Measurements from ENCODE around the gene DCAF5.
"Not testable (repeated sequence)": the region's sequence is repeated elsewhere in the genome, so short reads cannot be mapped to it uniquely, and the experiment has no call there.

DCAF5 gene

DNA sequence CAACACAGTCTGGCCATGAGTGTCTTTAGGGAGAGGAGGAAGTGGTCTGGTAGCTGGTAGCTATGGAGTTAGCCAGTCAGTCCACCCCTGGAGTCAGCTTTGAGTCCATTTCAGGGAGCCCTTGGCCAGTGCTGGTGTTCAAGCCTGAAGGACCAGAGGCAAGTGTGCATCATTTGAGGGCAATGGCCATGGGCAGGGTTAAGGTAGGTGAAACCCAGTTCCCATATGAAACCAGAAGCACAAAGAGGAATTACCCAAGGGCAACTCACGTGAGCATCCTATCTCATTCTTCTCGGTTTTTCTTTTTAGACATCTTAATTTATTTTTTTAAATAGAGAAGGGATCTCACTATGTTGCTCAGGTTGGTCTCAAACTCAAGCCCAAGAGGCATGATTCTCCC is 112.6 kb downstream of the DCAF5 start:
- peak; percentile 19 for DNase-seq

DNA sequence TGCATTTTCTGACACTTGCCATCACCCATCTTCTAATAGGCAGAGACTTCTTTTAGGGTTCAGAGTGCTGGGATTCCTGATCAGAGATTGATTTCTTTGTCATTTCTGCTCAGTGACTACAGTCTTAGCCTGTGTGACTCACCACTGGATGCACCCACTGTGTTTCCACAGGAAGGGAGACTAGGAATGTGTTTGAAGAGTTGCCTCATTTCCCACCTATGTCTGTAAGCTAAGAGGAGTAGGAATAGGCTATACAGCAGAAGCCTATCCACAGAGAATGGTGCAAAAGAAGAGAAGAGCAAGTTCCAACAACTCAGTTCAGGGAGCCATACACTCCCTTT is 113.7 kb downstream of the DCAF5 start:
- DNase-seq: no peak

DNA sequence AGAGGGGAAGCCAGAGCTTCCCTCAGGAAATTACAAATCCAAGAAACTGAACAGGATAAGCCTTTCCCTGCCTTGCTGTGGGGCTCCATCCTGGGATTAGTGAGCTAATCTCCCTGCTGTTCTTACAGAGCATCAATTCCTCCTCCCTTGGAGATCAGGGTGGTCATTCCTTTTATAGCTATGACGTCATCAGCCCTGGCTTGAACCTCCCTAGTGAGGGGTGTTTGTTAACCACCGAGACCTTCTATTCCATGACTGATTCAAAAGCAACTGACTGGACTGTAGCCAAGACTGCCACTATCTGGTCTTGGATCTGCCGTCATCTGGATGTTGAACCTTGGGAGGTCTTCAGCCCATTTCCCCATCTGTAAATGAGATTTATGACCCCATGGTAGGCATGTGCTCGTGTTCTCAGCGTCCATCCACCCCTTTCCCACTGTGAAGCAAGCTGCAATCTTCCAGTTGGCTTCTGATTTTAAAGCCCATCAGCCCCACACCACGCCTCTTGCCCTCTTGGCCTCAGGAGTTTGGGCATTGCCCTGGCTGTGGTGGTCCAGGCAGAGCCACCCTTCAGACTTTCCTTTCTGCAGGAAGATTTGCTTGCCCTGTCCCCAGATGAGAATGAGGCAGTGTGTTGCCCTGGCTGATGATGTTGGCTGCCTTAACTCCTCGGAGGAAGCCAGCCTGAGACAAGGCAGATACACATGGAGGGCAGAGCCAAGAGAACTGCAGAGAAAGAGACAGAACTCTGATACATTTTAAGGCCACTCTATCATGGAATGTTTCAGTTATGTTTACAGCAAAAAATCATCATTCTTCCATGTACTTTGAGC is 114.2 kb downstream of the DCAF5 start:
- no peak for DNase-seq

DNA sequence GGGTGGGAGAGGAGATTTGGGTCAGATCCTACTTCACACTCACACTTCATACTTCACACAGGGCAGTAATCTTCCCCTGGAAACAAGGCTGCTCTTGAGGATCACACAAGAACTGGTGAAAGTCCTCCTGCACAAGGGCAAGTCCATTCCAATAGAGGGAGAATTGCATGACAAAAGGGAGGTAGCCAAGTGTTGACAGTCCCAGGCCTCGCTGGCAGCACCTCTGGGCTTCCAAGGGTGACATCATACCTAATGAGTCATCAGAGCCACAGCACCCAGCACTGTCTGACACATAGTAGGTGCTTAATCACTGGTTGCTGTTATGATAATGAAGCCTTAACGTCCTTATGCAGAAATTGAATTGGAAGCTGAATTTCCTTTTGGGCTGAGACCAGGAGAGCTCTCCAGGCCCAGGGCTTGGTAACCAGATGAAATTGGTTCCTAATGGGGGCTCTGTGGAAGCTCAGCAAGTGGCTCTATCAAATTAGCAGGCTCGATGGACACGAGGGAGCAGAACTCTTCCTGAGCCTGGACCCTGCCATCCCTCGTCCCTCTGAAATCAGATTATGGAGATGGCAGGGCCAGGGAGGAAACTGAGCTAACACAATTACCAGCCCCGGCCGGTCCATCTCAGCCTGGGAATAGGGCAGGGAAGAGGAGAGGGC is 115.0 kb downstream of the DCAF5 start:
- DNase-seq: no peak

DNA sequence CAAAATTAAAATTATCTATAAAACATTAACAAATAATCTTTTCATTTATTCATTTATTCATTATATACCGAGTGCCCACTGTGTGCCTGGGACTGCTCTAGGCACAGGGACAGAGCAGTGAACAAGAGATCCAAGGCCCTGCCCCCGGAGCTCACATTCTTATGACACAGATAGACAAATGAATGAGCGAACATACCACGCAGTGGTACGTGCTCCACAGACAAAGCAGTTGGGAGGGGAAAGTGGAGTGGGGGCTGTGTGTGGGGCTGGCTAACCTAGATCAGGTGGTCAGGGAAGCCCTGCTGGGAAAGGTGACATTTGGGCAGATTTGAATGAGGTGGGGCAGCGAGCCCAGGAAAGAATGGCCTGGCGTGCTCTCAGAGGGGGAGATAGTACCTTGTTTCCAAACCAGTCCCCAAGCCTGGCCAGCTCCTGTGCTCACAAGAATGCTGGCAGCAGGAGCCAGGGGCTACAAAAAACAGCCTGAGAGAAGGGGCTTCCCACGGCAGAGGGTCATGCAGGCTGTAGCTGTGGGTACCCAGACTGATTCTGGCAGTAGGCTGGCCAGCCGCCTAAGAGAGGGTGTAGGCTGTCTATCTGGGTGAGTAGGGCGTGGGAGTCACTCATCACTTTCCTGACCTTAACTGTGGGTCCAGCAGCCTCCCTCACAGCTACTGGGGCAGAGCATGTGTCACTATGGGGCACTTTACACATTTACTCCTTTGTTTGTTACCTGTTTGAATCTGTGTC is 116.0 kb downstream of the DCAF5 start:
- DNase-seq: no peak

DNA sequence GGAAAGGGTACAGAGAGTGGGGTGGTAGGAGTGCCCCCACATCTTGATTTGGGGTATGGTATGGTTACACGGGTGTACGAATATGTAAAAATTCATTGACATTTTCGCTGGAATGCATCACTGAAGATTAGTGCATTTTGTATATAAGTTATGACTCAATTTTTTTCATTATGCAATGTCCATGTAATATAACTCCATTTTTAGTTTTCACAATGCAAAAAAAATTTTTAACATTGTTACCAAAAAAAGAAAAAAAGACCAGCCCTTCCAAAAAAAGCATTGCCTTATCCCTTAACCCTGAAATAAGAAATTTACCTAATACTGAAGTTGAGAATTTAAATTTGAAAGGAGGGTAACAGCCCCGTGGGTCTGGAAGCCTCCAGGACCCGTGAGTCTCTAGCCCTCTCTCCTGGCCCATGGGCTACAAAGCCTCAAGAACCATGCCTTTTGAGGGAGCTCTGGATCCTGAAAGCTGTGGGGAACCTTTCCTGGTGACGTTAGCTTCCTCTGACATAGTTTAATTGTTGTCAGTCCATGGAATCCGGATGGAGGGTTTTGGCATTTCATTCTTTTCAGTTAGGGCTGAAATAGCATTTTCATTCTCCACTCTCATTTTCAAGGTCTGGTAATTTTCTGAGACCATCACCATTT is 118.2 kb downstream of the DCAF5 start:
- DNase-seq: no peak

DNA sequence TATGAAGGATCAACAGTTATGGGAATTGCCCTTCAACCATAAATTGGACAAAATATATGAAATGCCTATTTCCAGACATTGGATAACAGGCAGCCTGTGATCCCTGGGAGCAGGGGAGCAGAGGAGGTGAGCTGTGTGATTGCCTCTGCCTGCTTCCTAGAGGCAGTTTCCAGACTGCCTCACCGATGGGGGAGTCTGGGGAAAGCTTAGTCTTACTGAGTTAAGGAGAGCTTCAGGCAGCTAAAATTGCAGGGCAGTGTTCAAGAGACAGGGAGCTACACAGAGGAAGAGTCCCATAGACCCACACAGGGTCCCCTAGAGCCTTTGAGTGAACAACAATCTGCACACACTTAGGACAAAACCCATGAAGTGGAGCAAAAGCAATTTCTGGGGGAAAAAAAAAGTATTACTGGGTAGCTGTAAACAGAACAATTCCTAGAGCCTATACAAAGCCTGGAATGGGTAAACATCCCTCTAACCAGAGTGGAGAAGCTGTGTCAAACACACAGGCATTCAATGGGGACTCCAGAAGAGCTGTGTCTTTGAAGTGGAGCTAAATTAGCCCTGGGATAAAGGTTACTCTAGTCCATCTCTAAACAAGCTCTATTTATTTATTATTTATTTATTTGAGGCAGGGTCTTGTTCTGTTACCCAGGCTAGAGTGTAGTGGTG is 125.5 kb downstream of the DCAF5 start:
- DNase-seq: no peak

DNA sequence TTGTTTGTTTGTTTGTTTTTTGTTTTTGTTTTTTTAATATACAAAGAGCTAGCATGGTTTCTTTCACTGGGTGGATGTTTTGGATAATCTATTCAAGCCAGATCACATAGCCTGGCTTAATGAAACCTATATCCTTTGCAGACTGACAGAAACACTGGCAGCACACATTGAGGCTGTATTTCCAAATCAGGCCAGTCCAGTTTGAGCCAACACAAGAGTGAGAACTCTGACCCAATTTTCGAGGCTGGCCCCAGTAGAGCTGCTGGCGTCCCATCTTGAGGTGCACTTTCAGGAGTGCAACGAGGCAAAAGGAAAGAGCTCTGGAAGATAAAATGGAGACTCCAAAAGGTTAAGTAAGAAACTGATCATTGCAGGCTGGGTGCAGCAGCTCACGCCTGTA is 129.9 kb downstream of the DCAF5 start:
- no peak for DNase-seq

DNA sequence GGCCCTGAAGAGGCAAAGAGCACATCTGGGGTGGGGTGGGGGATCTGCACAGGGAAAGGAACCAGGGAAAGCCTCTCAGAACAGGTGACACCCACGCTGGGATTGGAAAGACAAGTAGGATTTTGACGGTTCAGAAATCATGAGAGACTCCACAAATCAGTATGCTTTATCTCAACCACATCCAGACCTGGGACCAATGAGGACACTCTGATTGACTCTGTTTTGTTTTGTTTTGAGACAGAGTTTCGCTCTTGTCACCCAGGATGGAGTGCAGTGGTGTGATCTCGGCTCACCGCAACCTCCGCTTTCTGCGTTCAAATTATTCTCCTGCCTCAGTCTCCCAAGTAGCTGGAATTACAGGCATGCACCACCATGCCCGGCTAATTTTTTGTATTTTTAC is 130.8 kb downstream of the DCAF5 start:
- DNase-seq: not testable (repeated sequence)

DNA sequence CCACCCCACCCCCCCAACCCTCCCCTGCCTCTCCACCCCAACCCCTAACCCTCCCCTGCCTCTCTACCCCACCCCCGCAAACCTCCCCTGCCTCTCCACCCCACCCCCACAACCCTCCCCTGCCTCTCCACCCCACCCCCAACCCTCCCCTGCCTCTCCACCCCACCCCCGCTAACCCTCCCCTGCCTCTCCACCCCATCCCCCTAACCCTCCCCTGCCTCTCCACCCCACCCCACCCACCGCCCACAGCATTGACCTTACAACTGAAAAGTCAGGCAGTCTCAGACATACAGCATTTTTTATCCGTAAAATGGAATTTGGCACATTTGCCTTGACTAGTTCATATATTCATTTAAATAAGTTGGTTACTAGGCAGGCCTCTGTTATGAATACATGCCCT is 135.2 kb downstream of the DCAF5 start:
- no peak for DNase-seq

DNA sequence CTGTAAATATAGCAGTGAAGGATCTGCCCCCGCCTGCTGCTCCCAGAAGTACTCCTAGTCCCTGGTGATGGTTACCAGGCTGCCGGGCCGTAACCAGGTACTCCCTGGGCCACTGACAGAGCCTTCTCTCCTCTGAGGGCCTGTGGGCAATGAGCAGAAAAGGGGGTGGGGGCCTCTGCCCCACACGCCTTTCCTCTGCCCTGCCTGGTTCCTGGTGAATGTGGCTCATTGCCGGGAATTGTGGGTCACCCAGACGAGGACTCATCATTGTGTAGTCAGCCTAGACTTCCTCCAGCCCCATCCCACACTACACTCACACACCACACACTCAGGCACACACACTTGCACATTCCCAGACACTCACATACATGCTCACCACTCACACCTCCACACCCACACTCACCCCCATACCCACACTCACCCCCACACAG is 138.1 kb downstream of the DCAF5 start:
- no peak for DNase-seq

DNA sequence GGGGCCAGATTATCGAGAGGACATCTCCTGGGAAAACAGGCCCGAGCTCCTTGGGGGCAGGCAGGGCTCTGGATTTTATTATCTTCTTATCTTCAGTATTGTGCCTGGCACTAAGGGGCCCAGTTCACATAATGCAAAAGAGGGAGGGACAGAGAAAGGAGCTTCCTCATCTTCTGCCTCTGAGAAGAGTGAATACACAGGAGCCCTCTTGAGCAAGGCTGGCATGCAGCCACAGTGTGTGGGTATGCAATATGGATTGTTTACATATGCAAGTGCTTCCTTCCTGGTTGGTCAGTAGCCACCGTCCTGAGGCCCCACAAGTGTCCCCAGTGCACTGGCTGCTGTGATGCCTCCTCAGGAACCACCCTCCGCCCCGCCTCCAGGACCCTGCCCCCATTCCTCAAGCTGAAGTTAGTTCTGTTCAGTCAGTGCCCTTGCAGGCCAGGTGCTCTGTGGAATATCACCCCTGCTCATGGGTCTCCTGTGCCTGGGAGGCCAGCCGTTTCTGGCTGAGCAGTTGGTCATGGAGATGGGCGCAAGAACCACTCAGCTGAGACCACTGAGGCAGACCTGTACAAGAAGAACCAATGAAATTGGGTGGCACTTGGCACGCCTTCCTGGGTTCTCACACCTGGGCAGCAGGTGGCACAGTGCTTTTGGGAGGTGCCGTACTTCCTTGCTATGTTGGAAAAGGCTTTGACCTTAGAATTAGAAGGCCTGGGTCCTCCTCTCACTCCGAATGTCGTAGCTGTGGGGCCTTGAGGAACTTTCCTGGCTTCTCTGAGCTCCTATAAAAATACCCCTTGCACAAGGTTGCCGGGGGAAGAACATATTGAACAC is 138.8 kb downstream of the DCAF5 start:
- peak; percentile 71 for DNase-seq

DNA sequence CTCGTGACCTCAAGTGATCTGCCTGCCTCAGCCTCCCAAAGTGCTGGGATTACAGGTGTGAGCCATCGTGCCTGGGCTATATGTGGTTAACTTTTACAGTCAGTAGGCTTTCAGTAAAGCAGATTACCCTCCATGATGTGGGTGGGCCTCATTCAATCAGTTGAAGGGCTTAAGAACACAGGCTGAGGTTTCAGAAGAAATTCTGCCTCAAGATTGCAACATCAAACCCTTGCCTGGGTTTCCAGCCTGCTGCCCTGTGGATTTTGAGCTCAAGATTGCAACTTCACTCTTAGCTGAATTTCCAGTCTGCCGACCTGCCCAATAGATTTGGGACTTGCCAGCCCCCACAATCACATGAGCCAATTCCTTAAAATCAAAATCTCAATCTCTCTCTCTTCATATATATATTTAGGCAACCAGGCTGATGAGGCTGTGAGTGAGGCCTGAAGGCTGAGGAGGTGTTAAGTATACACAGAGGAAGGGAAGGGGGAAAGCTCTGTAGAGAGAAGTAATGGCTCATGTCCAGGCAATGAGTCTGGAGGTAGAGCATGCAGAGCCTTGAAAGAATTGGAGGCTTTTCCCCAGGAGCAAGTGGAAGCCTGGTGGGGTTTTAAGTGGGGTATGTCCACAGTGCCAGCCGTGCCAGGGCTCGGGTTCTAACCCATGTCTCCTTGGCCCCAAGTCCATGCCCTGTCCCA is 140.5 kb downstream of the DCAF5 start:
- no peak for DNase-seq

DNA sequence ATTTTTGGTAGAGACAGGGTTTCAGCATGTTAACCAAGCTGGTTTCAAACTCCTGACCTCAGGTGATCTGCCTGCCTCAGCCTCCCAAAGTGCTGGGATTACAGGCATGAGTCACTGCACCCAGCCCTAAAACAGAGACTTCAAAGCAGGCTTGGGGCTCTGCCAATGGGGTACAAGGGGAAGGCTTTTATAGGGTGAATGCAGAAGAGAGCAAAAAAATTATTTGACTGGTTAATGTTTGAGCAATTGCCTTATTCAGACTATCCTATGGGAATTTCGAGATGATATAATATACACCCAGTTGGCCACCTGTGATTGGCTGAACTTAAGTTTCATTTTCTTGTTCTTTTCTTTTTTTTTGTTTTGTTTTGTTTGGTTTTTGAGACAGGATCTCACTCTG is 142.3 kb downstream of the DCAF5 start:
- DNase-seq: no peak

DNA sequence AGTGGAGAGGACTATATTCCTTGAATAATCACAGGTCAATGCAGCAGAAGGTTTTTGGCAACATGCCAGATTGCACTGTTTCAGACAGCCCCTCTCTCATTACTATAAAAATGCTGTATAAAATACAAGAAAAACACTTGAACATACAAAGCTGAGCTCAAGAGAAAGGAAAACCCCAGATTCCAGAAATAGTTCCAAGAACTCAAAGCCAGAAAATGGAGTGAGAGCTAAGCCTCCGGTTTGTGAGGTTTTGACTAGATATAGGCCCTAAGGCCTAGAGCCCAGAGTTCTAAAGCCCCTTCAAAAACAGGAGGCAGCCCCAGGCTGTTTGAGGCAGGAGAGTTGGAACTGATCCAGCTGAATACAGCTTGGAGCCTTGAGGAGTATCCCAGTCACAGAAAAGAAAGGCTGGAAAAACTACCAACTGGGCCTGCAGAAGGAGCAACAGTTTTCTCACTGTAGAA is 144.5 kb downstream of the DCAF5 start:
- DNase-seq: no peak

DNA sequence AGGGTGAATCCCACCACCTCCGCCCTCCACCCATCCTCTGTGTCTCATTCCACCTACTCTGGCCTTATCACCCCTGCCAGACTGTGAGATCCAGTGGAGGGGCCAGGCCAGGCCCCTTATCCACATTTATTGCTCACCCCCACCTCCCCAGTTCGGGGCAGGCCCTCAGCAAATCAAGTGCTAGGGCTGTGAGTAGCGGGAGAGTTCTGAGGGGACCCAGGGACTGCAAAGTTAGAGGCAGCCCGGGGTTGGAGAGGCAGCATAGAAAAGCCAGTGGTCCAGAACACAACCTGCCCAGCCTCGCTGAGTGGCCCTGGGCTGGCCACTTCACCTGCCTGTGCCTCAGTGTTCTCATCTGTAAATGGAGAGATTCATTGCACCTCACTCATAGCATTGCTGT is 146.6 kb downstream of the DCAF5 start:
- no peak for DNase-seq

DNA sequence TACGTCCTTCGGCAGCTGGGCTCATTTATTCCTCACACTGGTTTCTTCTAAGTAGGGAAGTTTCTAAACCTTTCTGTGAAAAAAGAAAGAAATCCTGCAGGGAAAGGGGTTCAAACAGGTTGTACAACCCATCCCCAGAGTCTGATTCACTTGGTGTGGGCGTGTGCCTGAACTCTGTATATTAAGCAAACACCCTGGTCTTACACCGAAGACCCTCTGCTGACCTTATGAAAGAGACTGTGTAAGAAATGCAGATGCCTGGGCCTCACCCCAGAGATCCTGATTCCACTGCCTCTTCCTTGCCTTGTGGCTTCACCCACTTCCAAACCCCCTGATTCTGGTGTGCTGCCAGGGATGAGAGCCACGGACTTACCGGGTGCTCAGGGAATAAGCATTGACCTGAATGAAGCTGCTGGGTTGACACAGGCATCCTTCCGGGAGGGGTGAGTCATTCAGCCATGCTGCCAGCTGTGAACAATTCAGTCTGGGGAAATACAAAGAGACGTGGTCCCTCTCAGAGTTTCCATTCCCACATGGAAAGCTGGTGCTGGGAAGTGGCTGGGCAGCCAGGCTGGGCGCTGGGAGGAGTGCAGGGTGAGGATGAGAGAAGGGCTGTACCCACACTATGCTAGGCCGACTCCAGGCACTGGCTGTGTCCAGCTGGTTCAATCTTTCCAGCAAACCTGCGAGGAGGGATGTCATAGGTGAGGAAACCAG is 147.3 kb downstream of the DCAF5 start:
- DNase-seq: no peak

DNA sequence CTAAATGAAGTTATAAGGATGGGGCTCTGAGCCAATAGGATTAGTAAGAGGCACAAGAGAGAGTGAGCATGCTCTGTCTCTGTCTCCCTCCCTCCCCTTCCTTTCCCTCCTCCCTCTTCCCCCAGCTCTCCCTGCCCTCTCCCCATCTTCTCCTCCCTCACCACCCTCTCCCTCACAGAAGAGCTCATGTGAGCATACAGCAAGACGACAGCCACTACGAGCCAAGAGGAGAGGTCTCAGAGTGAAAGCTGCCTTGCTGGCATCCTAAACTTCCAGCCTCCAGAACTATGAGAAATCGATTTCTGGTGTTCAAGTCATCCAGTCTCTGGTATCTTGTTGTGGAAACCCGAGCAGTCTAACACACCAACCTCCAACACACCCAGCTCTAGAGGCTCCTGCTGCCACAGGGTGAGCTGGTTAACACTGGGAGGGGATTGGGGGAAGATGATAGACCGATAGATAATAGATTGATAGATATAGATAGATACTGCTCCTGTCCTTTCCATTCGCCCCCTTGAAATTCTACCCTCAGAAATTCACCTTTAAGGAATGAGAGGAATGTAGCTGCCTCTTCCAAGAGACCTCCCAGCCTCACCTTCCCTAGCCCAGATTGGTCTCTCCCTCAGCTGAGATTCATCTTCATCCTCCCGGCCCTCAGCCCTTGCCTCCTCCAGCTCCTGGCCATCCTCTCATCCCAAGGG is 148.0 kb downstream of the DCAF5 start:
- DNase-seq: no peak

DNA sequence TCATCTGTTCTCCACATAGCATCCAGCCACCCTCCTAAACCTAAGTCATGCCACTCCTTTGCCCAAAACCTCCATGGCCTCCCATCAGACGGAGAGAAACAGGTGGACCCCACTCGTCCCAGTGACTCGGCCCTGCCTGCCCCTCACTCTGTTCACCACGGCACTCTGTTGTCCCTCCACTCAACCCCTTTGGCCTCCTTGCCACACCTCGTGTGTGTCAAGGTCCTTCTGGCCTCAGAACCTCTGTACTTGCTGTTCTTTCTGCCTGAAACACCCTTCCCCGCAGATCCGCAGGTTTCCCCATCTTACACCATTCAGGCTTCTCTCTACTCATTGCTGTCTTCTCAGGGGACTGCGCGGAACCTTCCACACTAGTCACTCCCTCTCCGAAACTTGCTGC is 149.3 kb downstream of the DCAF5 start:
- DNase-seq: no peak

DNA sequence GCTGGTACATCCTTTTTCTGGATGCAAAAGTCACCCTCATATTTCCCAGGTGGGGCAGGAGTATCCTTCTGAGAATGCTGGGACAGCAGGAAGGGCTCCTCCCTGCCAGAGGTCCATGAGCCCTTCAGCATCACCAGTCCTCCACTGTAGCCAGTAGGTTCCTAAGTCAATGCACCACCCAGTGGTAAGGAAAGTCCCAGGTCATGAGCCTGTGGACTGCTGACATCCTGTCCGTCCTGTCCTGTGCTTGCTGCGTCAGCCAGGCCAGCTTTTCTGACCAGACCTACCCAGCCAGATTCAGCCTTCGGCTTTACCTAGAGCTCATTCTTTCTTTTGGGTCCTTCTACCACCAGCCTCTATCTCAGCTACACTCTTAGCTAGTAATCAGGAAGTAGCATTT is 150.8 kb downstream of the DCAF5 start:
- DNase-seq: no peak

Measured in CD4-positive, alpha-beta T cell treated with Interleukin-15 for 1 hour (primary cell).